Cardiac septum (tissue), 1 donor: ENCODE results near the gene PDK1. TPM values are rescaled to one million over a fixed set of nuclear protein-coding genes. Genes with fewer than 3 reads are reported as not detected.

Source experiments
- DNase-seq: peaks from one replicate; pipeline ENCODE4 v3.0.0-alpha.2; 2020; ENCODE audit warnings: low spot score
- intact Hi-C: fragments of 100-400 bp; cut with DNase I; formaldehyde crosslinking; loops from one replicate; pipeline ENCODE4 v1.14.0; 2022
- total RNA-seq: library from RNA; stranded (reverse); fragmentation: NEBNext Ultra II Directional; extraction: Animal tissue kit (Norgen Biotek cat#: 25700); gene quantifications from one replicate; pipeline ENCODE4 v1.2.1, GENCODE V29; 2021
- donor health status: DM: no; HTN: no; CAD: no.

PDK1 gene
- total RNA-seq, 1 donor from 2014 or later, result 46.2 TPM

GRCh38 chr2:172629586-172629985 lies 73.7 kb downstream of the PDK1 start:
- DNase-seq, result no peak
- intact Hi-C loops, result no loop called here

DNA sequence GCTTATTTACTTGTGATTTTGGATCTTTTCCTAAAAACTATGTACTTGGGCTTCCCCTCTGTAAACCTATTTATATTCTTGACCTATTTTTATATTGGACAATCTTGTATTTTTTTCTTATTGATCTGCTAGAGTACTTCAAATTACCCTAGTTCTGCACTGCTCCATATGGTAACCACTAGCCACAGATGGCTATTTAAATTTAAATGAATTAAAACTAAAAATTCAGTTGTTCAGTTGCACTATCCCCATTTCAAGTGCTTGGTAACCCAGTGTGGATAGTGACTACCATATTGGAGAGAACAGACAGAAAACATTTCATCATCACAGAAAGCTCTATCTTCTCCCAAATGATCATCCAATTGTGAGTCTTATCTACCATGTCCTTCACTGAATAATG lies 74.3 kb downstream of the PDK1 start:
- intact Hi-C loops, result no loop called here
- no peak for DNase-seq

- intact Hi-C loops, result no loop called here
- no peak for DNase-seq
These were observed 78.6 kb downstream of the PDK1 start for GRCh38 chr2:172634477-172634876.

GRCh38 chr2:172635548-172635947 lies 79.7 kb downstream of the PDK1 start:
- DNase-seq, result no peak
- intact Hi-C loops, result no loop called here

DNA sequence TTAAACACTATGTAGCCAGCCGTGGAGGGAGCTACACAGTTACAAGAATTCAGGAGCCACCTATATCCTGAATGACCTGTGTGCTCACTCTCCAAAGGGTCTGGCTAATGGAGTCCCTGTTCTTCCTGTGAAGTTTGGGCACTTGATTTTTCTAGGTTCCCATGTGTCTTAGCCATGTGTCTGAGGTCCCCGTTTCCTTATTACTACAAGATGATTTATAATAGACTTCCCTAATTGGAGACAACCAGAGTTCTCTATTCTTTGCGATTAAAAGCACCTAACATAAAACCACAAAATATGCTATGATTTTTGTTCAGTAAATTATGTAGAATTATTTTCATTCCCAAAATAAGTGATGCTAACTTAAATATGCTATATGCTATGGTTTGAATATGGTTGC lies 83.4 kb downstream of the PDK1 start:
- intact Hi-C loops, result no loop called here
- no peak for DNase-seq

DNA sequence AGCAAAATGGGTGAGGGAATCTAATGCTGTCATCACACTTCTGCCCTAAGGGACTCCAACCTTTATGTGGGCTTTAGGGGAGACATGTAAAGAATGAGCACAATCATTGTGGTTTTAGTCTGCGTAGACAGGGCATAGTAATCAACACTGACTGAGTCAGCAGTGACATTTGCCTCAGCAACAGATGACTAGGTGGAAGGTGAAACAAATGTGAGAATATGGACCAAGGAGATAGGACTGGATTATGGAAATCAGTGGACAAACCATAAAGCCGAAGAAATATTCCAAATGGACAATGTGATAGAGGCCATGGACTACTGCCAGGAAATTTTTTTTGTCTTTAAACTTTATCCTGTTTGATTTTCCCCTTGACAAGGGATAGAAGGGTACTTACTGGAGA lies 83.9 kb downstream of the PDK1 start:
- intact Hi-C loops, result no loop called here
- DNase-seq, result no peak

DNA sequence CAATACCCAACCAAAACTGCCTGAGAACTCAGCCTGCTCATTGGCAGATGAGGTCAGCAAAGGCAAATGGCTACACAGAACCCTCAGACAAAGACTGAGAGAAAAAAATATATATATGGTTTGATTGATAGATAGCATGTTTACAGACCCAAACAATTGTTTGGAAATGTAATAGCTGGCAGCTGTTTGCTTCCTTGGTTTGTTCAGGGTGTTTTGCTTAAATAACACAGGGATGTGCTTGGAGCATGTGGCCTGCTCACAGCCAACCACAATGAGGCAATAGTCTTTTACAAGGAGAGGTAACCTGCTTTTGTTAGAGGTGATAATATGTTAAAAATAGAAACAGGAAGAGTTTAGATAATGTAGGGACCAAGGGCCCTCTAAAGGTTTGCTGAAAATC lies 84.5 kb downstream of the PDK1 start:
- no peak for DNase-seq
- intact Hi-C loops, result no loop called here

DNA sequence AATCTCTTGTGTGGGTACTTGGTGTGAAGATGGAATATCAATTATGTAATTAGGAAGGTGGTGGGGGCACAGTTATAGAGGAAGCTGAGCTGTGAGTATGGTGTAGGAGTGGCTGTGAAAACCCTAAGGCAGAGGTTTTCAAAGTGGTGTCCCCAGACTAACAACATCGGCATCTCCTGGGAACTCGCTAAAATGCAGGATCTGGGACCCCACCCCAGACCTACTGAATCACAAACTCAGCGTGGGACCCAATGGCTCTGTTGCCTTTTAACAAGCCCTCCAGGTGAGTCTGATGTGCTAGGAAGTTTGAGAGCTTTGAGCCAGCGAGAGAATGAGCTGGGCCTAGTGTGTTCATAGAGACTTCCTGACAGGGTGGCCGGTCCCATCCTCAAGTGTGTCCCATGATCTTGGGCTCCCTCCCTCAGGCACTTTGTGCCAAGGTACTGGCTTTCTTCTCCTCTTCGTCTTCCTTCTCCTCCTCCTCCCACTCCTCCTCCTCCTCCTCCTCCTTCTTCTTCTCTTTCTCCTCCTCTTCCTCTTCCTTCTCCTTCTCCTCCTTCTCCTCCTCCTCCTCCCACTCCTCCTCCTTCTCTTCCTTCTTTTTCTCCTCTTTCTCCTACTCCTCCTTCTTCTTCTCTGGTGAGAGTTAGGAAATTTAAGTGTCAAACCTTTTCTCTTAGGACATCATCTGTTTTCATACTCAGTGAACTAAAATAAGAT lies 86.6 kb downstream of the PDK1 start:
- no peak for DNase-seq
- intact Hi-C loops, result no loop called here

GRCh38 chr2:172643142-172643541 lies 87.3 kb downstream of the PDK1 start:
- intact Hi-C loops, result no loop called here
- no peak for DNase-seq

GRCh38 chr2:172647439-172647838 lies 91.5 kb downstream of the PDK1 start:
- intact Hi-C loops, result no loop called here
- DNase-seq, result no peak

- intact Hi-C loops, result no loop called here
These were observed 99.4 kb downstream of the PDK1 start for GRCh38 chr2:172655091-172655837.

DNA sequence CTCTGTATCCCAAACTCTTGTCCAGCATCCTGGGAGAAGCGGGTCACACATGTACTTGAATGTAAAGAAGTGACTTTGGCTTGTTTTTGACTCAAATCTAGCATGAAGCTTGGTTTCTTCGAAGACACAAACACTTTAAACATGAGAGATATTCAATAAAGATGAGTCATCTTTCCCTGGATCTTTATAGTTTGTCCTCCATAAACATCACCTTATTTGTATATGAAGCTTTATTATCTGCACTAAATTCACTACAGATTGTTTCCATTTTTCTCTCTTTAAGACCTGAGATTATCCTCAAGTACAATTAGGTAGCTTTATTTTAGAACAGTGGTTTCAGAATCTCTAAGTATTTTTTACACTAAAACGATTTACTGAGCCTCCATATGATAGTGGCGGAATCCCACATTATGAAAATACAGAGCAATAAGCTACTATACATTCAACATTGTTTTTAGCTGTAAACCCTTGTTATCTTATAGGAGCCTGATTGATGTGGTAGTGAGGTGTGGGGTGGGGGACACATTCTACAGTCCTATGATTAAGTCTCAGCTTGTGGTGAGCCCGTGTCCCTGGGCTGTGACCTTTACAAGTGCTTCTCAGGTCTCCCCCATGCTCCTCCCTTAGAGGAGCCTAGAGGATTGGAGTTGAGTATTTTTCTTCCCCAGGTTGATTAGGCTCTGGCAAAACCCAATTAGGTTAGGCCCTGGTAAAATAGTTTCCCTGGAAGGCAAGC lies 100.1 kb downstream of the PDK1 start:
- intact Hi-C loops, result no loop called here
- no peak for DNase-seq

More at GRCh38 chr2:172655091-172655837, 99.4 kb downstream of the PDK1 start:
- no peak for DNase-seq

Other genes with a start within 250 kb of the PDK1 start
- 38.9 TPM for gene ITGA6, start 128.5 kb upstream of the PDK1 start, total RNA-seq
- gene RAPGEF4, start 179.8 kb downstream of the PDK1 start, total RNA-seq, result 12.6 TPM